CD8-positive, alpha-beta memory T cell (primary cell): ENCODE results near the gene SOCS6. TPM values are rescaled to one million over a fixed set of nuclear protein-coding genes. Genes with fewer than 3 reads are reported as not detected.
"Not testable (repeated sequence)": the region's sequence is repeated elsewhere in the genome, so short reads cannot be mapped to it uniquely, and the experiment has no call there.

Source experiments
- CTCF ChIA-PET: fragments of 350-600 bp; sonication (Branson Sonifier 250); formaldehyde crosslinking; loops from one replicate; lab custom pipeline; 2021; ENCODE audit warnings: antibody characterized with exemption; lab: Charles Lee
- POLR2A ChIA-PET: fragments of 350-600 bp; sonication (Branson Sonifier 250); formaldehyde crosslinking; loops from one replicate; lab custom pipeline; 2021; ENCODE audit warnings: antibody characterized with exemption; lab: Charles Lee
- DNase-seq, 5 donors: peaks; one replicate each; pipeline versions ENCODE4 v3.0.0 to v3.0.0-alpha.2; 2020 to 2022; ENCODE audit warnings: mixed read lengths in 1 of 5
- H3K27ac ChIP-seq: one replicate; pipeline ENCODE4 v1.7.0; 2013; ENCODE audit warnings: low read depth, mild to moderate bottlenecking, low read length, moderate library complexity
- H3K27me3 ChIP-seq: 2 replicates; pipeline ENCODE4 v1.7.0; 2013; ENCODE audit warnings: low read length, mild to moderate bottlenecking; ENCODE audit not compliant: insufficient read depth, poor library complexity, severe bottlenecking
- H3K36me3 ChIP-seq: 2 replicates; pipeline ENCODE4 v1.7.0; 2013; ENCODE audit warnings: mild to moderate bottlenecking, low read length, moderate library complexity; ENCODE audit not compliant: insufficient read depth
- H3K4me1 ChIP-seq: 2 replicates; pipeline ENCODE4 v1.7.0; 2013; ENCODE audit warnings: mild to moderate bottlenecking, low read length, moderate library complexity; ENCODE audit not compliant: insufficient read depth
- H3K4me3 ChIP-seq: 2 replicates; pipeline ENCODE4 v1.7.0; 2013; ENCODE audit warnings: mild to moderate bottlenecking, low read length
- H3K9me3 ChIP-seq: 2 replicates; pipeline ENCODE4 v1.7.0; 2013; ENCODE audit warnings: mild to moderate bottlenecking, low read length
- H3K27ac Mint-ChIP-seq, 8 donors: one replicate each; pipeline ENCODE4 v1.8.0; 2020 to 2021; ENCODE audit warnings: mixed read lengths in 8 of 8, mild to moderate bottlenecking in 6 of 8, inconsistent platforms in 3 of 8, moderate library complexity in 3 of 8
- H3K27me3 Mint-ChIP-seq, 2 donors: one replicate each; pipeline ENCODE4 v1.8.0; 2020 to 2021; ENCODE audit warnings: mixed read lengths in 2 of 2, mild to moderate bottlenecking in 1 of 2, moderate library complexity in 1 of 2
- H3K36me3 Mint-ChIP-seq, 3 donors: one replicate each; pipeline ENCODE4 v1.8.0; 2020 to 2021; ENCODE audit warnings: mixed read lengths in 3 of 3, inconsistent platforms in 1 of 3, mild to moderate bottlenecking in 1 of 3
- H3K4me1 Mint-ChIP-seq, 3 donors: one replicate each; pipeline ENCODE4 v1.8.0; 2020 to 2021; ENCODE audit warnings: mixed read lengths in 3 of 3, inconsistent platforms in 1 of 3, mild to moderate bottlenecking in 1 of 3
- H3K4me3 Mint-ChIP-seq, 7 donors: one replicate each; pipeline ENCODE4 v1.8.0; 2020 to 2021; ENCODE audit warnings: mixed read lengths in 7 of 7, mild to moderate bottlenecking in 6 of 7, moderate library complexity in 4 of 7, inconsistent platforms in 2 of 7
- H3K9me3 Mint-ChIP-seq, 5 donors: one replicate each; pipeline ENCODE4 v1.8.0; 2020 to 2022; ENCODE audit warnings: mixed read lengths in 5 of 5, mild to moderate bottlenecking in 3 of 5, moderate library complexity in 2 of 5, inconsistent platforms in 1 of 5
- polyA plus RNA-seq: library from polyadenylated mRNA; unstranded; fragments of 300-500 nt; fragmentation: Illumina TruSeq; gene quantifications from one replicate; pipeline ENCODE4 v1.2.3, GENCODE V29; 2021
- total RNA-seq, 2 experiments: library from RNA; stranded (reverse); gene quantifications; one replicate each; pipeline ENCODE4 v1.2.3, GENCODE V29; 2021

Gene SOCS6
- total and polyA plus RNA-seq, 3 experiments from 2014 or later, result 0.25 to 1.2 (median 1.0) TPM

- H3K27me3 Mint-ChIP-seq, H3K36me3 Mint-ChIP-seq, H3K4me1 Mint-ChIP-seq, H3K27ac ChIP-seq, H3K9me3 ChIP-seq, CTCF ChIA-PET, H3K27ac Mint-ChIP-seq, H3K4me1 ChIP-seq, POLR2A ChIA-PET, H3K27me3 ChIP-seq, H3K36me3 ChIP-seq, H3K4me3 Mint-ChIP-seq, DNase-seq, H3K4me3 ChIP-seq, H3K9me3 Mint-ChIP-seq: not testable (repeated sequence)
Observed at GRCh38 chr18:70348481-70348880, 59.6 kb downstream of the SOCS6 start.

- no peak overlapping the region for H3K4me3 Mint-ChIP-seq
Observed at GRCh38 chr18:70349316-70349715, 60.5 kb downstream of the SOCS6 start.

GRCh38 chr18:70354080-70354479, 65.2 kb downstream of the SOCS6 start:
- H3K36me3 ChIP-seq, result no peaks in the 10 kb centered on the region
- H3K9me3 Mint-ChIP-seq, result peaks cover 0 to 6% (median 2%) of the 10 kb centered on the region in 5 donors
- H3K27me3 Mint-ChIP-seq, result peaks cover 0 to 3% of the 10 kb centered on the region in 2 donors
- H3K27ac Mint-ChIP-seq, result no peak overlapping the region
- no peaks in the 10 kb centered on the region for H3K9me3 ChIP-seq
- H3K4me1 ChIP-seq, result no peaks in the 10 kb centered on the region
- no peak overlapping the region for H3K27ac ChIP-seq
- ChIA-PET CTCF (no interaction called here), POLR2A (no interaction called here)
- H3K4me3 ChIP-seq, result no peak overlapping the region
- H3K36me3 Mint-ChIP-seq, result peaks cover 0 to 4% (median 0%) of the 10 kb centered on the region in 3 donors
- no peaks in the 10 kb centered on the region for H3K27me3 ChIP-seq
- no peaks in the 10 kb centered on the region for H3K4me1 Mint-ChIP-seq
- no peak overlapping the region for H3K4me3 Mint-ChIP-seq
- no peak for DNase-seq

More at GRCh38 chr18:70349316-70349715, 60.5 kb downstream of the SOCS6 start:
- H3K27ac Mint-ChIP-seq, result no peak overlapping the region
- H3K36me3 Mint-ChIP-seq, result peaks cover 0 to 4% (median 0%) of the 10 kb centered on the region in 3 donors
- Histone ChIP-seq H3K36me3 (no peaks in the 10 kb centered on the region), H3K4me1 (no peaks in the 10 kb centered on the region), H3K4me3 (no peak overlapping the region), H3K27ac (no peak overlapping the region), H3K9me3 (no peaks in the 10 kb centered on the region), H3K27me3 (no peaks in the 10 kb centered on the region)
- H3K4me1 Mint-ChIP-seq, result no peaks in the 10 kb centered on the region
- CTCF ChIA-PET, result no interaction called here
- POLR2A ChIA-PET, result no interaction called here
- H3K9me3 Mint-ChIP-seq, result peaks cover 0 to 10% (median 0%) of the 10 kb centered on the region in 5 donors
- no peak for DNase-seq
- H3K27me3 Mint-ChIP-seq, result peaks cover 0 to 3% of the 10 kb centered on the region in 2 donors

DNA sequence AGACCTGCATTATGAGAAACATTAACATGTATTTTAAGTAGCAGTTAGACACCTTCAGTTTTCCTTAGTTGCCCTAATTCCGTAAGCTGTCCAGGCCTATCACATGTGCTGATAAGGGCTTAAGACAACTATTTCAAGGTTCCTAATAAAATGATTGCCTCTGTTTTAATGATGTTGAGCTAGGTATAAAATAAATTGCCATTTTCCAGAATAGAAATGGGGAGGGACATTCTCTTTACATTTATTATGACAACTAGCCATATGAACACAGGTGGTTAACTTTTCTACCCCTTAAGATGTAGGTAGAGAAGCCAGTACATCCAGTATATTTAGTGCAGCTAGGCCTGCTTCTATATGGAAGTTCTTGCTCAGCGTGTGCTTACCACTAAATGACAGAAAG, 65.9 kb downstream of the SOCS6 start:
- H3K27ac ChIP-seq, result no peak overlapping the region
- Mint-ChIP-seq H3K9me3 (peaks cover 0 to 6% (median 2%) of the 10 kb centered on the region in 5 donors), H3K4me3 (no peak overlapping the region), H3K27ac (no peak overlapping the region), H3K27me3 (peaks cover 0 to 2% of the 10 kb centered on the region in 2 donors), H3K36me3 (peaks cover 0 to 4% (median 0%) of the 10 kb centered on the region in 3 donors), H3K4me1 (no peaks in the 10 kb centered on the region)
- H3K27me3 ChIP-seq, result no peaks in the 10 kb centered on the region
- H3K9me3 ChIP-seq, result no peaks in the 10 kb centered on the region
- no peaks in the 10 kb centered on the region for H3K36me3 ChIP-seq
- H3K4me3 ChIP-seq, result no peak overlapping the region
- no peak for DNase-seq
- ChIA-PET POLR2A (no interaction called here), CTCF (no interaction called here)
- H3K4me1 ChIP-seq, result no peaks in the 10 kb centered on the region

- ChIA-PET CTCF (no interaction called here), POLR2A (interaction anchor here (0.5 kb wide), 1 partner anchor 405 kb away, joined by 3 read pairs; no protein-coding TSS in a partner anchor)
- H3K4me1 ChIP-seq, result no peaks in the 10 kb centered on the region
- H3K9me3 ChIP-seq, result no peaks in the 10 kb centered on the region
- peaks cover 0 to 4% (median 0%) of the 10 kb centered on the region in 3 donors for H3K36me3 Mint-ChIP-seq
- no peak overlapping the region for H3K4me3 Mint-ChIP-seq
- no peak overlapping the region for H3K4me3 ChIP-seq
- peaks cover 0 to 2% of the 10 kb centered on the region in 2 donors for H3K27me3 Mint-ChIP-seq
- H3K4me1 Mint-ChIP-seq, result no peaks in the 10 kb centered on the region
- no peaks in the 10 kb centered on the region for H3K27me3 ChIP-seq
- no peak for DNase-seq
- H3K9me3 Mint-ChIP-seq, result peaks cover 0 to 6% (median 2%) of the 10 kb centered on the region in 5 donors
- no peak overlapping the region for H3K27ac ChIP-seq
- H3K36me3 ChIP-seq, result no peaks in the 10 kb centered on the region
- no peak overlapping the region for H3K27ac Mint-ChIP-seq
Observed at GRCh38 chr18:70355620-70356385, 67.0 kb downstream of the SOCS6 start.

- DNase-seq, H3K27me3 ChIP-seq, H3K4me3 Mint-ChIP-seq, CTCF ChIA-PET, H3K27me3 Mint-ChIP-seq, H3K4me1 ChIP-seq, H3K4me3 ChIP-seq, H3K36me3 ChIP-seq, H3K4me1 Mint-ChIP-seq, H3K27ac Mint-ChIP-seq, POLR2A ChIA-PET, H3K9me3 ChIP-seq, H3K36me3 Mint-ChIP-seq, H3K27ac ChIP-seq, H3K9me3 Mint-ChIP-seq: not testable (repeated sequence)
Observed at GRCh38 chr18:70358105-70358406, 69.2 kb downstream of the SOCS6 start.

DNA sequence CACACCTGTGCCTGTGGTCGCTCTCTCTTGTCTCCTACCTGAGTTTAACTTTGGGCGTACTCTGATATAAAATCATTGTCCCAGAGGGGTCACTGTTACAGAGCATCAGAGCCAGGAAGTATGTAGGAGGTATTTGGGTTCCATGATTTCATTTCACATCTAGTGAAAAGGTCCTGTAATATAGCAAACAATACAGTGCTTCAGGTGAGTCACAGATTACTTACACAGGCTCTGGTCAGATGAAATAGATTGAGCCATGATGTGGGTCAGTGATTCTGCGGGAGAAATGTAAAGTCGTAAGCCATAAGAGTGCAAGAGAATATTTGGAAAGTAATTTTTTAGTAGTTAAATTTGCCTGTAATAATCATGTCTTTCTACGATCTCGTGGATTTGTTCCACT, 70.2 kb downstream of the SOCS6 start:
- Mint-ChIP-seq H3K9me3 (peaks cover 0 to 2% (median 2%) of the 10 kb centered on the region in 5 donors), H3K4me1 (no peaks in the 10 kb centered on the region), H3K4me3 (no peak overlapping the region), H3K36me3 (no peaks in the 10 kb centered on the region), H3K27me3 (no peaks in the 10 kb centered on the region), H3K27ac (no peak overlapping the region)
- no peaks in the 10 kb centered on the region for H3K36me3 ChIP-seq
- H3K27me3 ChIP-seq, result no peaks in the 10 kb centered on the region
- no peak overlapping the region for H3K4me3 ChIP-seq
- no peak for DNase-seq
- ChIA-PET CTCF (no interaction called here), POLR2A (no interaction called here)
- no peaks in the 10 kb centered on the region for H3K9me3 ChIP-seq
- no peak overlapping the region for H3K27ac ChIP-seq
- H3K4me1 ChIP-seq, result no peaks in the 10 kb centered on the region

DNA sequence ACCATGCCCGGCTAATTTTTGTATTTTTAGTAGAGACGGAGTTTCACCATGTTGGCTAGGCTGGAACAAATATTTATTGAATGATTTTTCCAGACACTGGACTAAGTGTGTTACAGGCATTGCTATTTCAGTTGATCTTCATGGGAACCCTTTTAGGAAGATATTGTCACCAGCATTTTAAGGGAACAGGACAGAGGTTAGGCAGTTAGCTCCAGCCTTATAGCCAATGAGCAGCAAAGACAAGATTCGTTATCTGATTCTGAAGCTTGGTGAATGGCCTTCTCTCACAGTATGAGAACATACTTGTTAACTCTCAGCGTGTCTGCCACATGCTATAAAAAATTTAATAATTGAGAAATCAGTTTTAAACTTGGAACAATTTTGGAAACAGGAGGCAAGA, 73.4 kb downstream of the SOCS6 start:
- no peak overlapping the region for H3K27ac ChIP-seq
- ChIA-PET POLR2A (no interaction called here), CTCF (no interaction called here)
- no peaks in the 10 kb centered on the region for H3K27me3 ChIP-seq
- no peaks in the 10 kb centered on the region for H3K36me3 ChIP-seq
- Mint-ChIP-seq H3K27me3 (no peaks in the 10 kb centered on the region), H3K9me3 (peaks cover 0 to 2% (median 0%) of the 10 kb centered on the region in 5 donors), H3K27ac (no peak overlapping the region), H3K4me3 (no peak overlapping the region), H3K36me3 (no peaks in the 10 kb centered on the region), H3K4me1 (no peaks in the 10 kb centered on the region)
- no peak overlapping the region for H3K4me3 ChIP-seq
- DNase-seq, result no peak
- H3K4me1 ChIP-seq, result no peaks in the 10 kb centered on the region
- H3K9me3 ChIP-seq, result no peaks in the 10 kb centered on the region
